T-helper 1 cell treated with Interleukin-12 subunit alpha and Interleukin-12 subunit beta and Interleukin-4 antibody, amounts not matched to agents 30 μg/mL and 1 μg/mL, for 36 hours (primary cell): ENCODE results near the gene GRIN2D.
A peak's percentile ranks its signal among the peaks of the same experiment; 100 is the strongest.
"Not testable (repeated sequence)": the region's sequence is repeated elsewhere in the genome, so short reads cannot be mapped to it uniquely, and the experiment has no call there.

Source experiments
- H3K27ac Mint-ChIP-seq: one replicate; pipeline ENCODE4 v1.8.0; 2021; ENCODE audit warnings: mild to moderate bottlenecking, mixed read lengths
- H3K27me3 Mint-ChIP-seq: one replicate; pipeline ENCODE4 v1.8.0; 2021; ENCODE audit warnings: low read depth, mixed read lengths
- H3K36me3 Mint-ChIP-seq: one replicate; pipeline ENCODE4 v1.8.0; 2021; ENCODE audit warnings: low read depth, mixed read lengths
- H3K4me1 Mint-ChIP-seq: one replicate; pipeline ENCODE4 v1.8.0; 2021; ENCODE audit warnings: low read depth, mixed read lengths
- H3K4me3 Mint-ChIP-seq: one replicate; pipeline ENCODE4 v1.8.0; 2021; ENCODE audit warnings: mild to moderate bottlenecking, moderate library complexity, mixed read lengths
- H3K9me3 Mint-ChIP-seq: one replicate; pipeline ENCODE4 v1.8.0; 2021; ENCODE audit warnings: mixed read lengths

Gene GRIN2D

GRCh38 chr19:48363810-48364597 lies 29.5 kb upstream of the GRIN2D start, which contains the start of the genes SYNGR4 and TMEM143:
TSS of gene SYNGR4 (plus strand) at chr19:48364367. CDS start at chr19:48365843, 1,476 bp downstream.
TSS of gene TMEM143 (minus strand) at chr19:48363940. CDS start at chr19:48363920, 20 bp downstream.
- Mint-ChIP-seq H3K27me3 (peaks cover 4% of the 10 kb centered on the region), H3K9me3 (no peaks in the 10 kb centered on the region), H3K36me3 (peaks cover 2% of the 10 kb centered on the region), H3K4me3 (peak within 1 kb of the TSS; percentile 79), H3K4me1 (peaks cover 20% of the 10 kb centered on the region), H3K27ac (peak within 1 kb of the TSS; percentile 92)

DNA sequence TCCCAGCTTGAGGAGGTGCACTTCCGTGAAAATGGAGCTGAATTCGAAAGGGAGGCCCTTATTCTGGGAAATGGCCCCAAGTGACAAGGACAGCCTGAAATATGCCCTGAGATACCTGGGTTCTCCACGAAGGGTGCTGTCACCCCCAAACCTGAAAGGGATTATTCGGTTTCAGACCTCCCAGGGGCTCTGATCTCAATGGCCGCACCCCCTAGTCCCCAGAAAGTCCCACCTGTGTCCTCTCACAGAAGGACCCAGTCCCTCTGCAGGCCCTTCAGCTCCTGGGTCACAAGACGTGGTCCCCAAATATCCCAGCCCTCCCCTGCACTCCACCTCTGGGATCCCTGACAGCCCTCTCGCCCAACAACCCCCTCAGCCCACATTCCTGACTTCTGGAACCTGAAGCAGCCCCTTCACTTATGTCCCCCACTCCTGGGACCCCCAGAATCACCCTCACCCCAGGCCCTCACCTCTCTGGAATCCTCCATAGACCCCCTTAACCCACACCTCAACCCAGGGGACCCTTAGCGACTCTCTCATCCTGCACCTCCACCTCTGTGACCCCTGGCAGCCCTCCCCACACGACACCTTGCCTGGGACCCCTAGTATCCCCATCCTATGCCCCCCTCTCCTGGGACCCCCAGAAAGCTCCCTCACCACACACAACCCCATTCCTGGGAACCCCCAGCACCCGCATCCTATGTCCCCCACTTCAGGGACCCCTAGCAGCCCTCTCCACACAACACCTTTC lies 28.7 kb upstream of the GRIN2D start:
- Mint-ChIP-seq H3K4me3 (peak overlapping the region; percentile 79), H3K9me3 (no peaks in the 10 kb centered on the region), H3K27me3 (peaks cover 4% of the 10 kb centered on the region), H3K4me1 (peaks cover 20% of the 10 kb centered on the region), H3K27ac (peak overlapping the region; percentile 92), H3K36me3 (no peaks in the 10 kb centered on the region)

- Mint-ChIP-seq H3K27ac (no peak overlapping the region), H3K27me3 (peaks cover 4% of the 10 kb centered on the region), H3K36me3 (no peaks in the 10 kb centered on the region), H3K4me3 (no peak overlapping the region), H3K9me3 (no peaks in the 10 kb centered on the region), H3K4me1 (peaks cover 20% of the 10 kb centered on the region)
These were observed 27.9 kb upstream of the GRIN2D start for GRCh38 chr19:48365602-48366001.

GRCh38 chr19:48367855-48368254 lies 25.6 kb upstream of the GRIN2D start:
- peaks cover 4% of the 10 kb centered on the region for H3K27me3 Mint-ChIP-seq
- H3K4me3 Mint-ChIP-seq = no peak overlapping the region
- no peak overlapping the region for H3K27ac Mint-ChIP-seq
- H3K9me3 Mint-ChIP-seq = no peaks in the 10 kb centered on the region
- H3K4me1 Mint-ChIP-seq = peaks cover 17% of the 10 kb centered on the region
- no peaks in the 10 kb centered on the region for H3K36me3 Mint-ChIP-seq

DNA sequence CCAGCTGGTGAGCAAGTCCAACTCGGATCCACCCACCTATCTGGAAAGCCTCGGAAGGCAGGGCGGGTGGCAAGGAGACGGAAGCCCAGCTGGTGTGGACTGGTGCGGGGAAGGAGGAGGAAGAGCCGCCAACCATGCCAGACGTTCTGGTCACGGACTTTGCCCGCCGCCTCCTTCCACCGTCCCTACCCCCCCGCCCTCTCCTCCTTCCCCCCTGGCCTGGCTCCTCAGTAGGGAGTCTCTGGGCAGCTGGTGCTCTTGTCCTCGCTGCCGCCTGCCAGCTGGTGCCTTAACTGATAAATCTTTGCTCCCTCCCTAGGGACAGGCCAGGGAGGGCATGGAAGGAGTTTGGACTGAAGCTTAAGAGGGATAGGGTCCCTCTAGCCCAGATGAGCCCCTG lies 24.5 kb upstream of the GRIN2D start:
- peaks cover 2% of the 10 kb centered on the region for H3K27me3 Mint-ChIP-seq
- H3K4me1 Mint-ChIP-seq = peaks cover 9% of the 10 kb centered on the region

GRCh38 chr19:48370955-48371354 lies 22.5 kb upstream of the GRIN2D start:
- H3K27me3 Mint-ChIP-seq = no peaks in the 10 kb centered on the region
- H3K9me3 Mint-ChIP-seq = no peaks in the 10 kb centered on the region
- H3K27ac Mint-ChIP-seq = no peak overlapping the region
- H3K4me1 Mint-ChIP-seq = no peaks in the 10 kb centered on the region
- H3K36me3 Mint-ChIP-seq = no peaks in the 10 kb centered on the region
- no peak overlapping the region for H3K4me3 Mint-ChIP-seq

More for the DNA sequence above, 24.5 kb upstream of the GRIN2D start:
- Mint-ChIP-seq H3K27ac (no peak overlapping the region), H3K36me3 (no peaks in the 10 kb centered on the region), H3K4me3 (no peak overlapping the region), H3K9me3 (no peaks in the 10 kb centered on the region)

GRCh38 chr19:48371367-48371766 lies 22.1 kb upstream of the GRIN2D start:
- Mint-ChIP-seq H3K27ac (no peak overlapping the region), H3K27me3 (no peaks in the 10 kb centered on the region), H3K9me3 (no peaks in the 10 kb centered on the region), H3K4me3 (no peak overlapping the region), H3K4me1 (no peaks in the 10 kb centered on the region), H3K36me3 (no peaks in the 10 kb centered on the region)

- not testable (repeated sequence) for H3K4me3 Mint-ChIP-seq, H3K27ac Mint-ChIP-seq, H3K9me3 Mint-ChIP-seq, H3K36me3 Mint-ChIP-seq, H3K4me1 Mint-ChIP-seq, H3K27me3 Mint-ChIP-seq
These were observed 21.7 kb upstream of the GRIN2D start for GRCh38 chr19:48371771-48372170.

GRCh38 chr19:48372904-48373303 lies 20.6 kb upstream of the GRIN2D start:
- H3K4me3 Mint-ChIP-seq = no peak overlapping the region
- H3K27ac Mint-ChIP-seq = no peak overlapping the region
- H3K36me3 Mint-ChIP-seq = no peaks in the 10 kb centered on the region
- no peaks in the 10 kb centered on the region for H3K27me3 Mint-ChIP-seq
- no peaks in the 10 kb centered on the region for H3K4me1 Mint-ChIP-seq
- H3K9me3 Mint-ChIP-seq = no peaks in the 10 kb centered on the region

DNA sequence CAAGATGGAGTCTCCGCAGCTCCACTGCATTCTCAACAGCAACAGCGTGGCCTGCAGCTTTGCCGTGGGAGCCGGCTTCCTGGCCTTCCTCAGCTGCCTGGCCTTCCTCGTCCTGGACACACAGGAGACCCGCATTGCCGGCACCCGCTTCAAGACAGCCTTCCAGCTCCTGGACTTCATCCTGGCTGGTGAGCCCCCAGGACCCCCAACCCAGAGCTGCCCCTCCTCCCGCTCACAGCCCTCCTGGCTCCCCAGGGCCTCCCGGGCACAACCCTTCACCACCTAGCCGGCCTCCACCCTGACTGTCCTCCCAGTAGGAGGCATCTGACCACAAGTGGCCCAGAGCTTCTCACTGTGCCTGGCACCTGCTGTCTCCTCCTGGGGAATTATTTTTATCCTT lies 19.9 kb upstream of the GRIN2D start:
- no peaks in the 10 kb centered on the region for H3K9me3 Mint-ChIP-seq
- H3K4me1 Mint-ChIP-seq = no peaks in the 10 kb centered on the region
- no peaks in the 10 kb centered on the region for H3K36me3 Mint-ChIP-seq
- no peaks in the 10 kb centered on the region for H3K27me3 Mint-ChIP-seq
- H3K27ac Mint-ChIP-seq = no peak overlapping the region
- H3K4me3 Mint-ChIP-seq = no peak overlapping the region

DNA sequence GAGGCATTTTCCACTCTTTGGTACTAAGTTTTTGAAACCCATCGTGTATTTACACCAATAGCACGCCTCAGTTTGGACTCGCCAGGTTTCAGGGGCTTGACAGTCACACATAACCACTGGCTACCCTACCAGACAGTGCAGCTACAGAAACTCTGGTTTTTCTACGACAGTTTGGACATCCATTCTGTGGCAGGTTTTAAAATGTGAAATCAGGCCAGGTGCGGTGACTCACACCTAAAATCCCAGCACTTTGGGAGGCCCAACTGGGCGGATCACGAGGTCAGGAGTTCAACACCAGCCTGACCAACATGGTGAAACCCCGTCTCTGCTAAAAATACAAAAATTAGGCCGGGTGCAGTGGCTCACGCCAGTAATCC lies 15.3 kb upstream of the GRIN2D start:
- no peaks in the 10 kb centered on the region for H3K4me1 Mint-ChIP-seq
- no peaks in the 10 kb centered on the region for H3K27me3 Mint-ChIP-seq
- no peaks in the 10 kb centered on the region for H3K9me3 Mint-ChIP-seq
- no peak overlapping the region for H3K4me3 Mint-ChIP-seq
- H3K27ac Mint-ChIP-seq = no peak overlapping the region
- H3K36me3 Mint-ChIP-seq = peaks cover 8% of the 10 kb centered on the region

DNA sequence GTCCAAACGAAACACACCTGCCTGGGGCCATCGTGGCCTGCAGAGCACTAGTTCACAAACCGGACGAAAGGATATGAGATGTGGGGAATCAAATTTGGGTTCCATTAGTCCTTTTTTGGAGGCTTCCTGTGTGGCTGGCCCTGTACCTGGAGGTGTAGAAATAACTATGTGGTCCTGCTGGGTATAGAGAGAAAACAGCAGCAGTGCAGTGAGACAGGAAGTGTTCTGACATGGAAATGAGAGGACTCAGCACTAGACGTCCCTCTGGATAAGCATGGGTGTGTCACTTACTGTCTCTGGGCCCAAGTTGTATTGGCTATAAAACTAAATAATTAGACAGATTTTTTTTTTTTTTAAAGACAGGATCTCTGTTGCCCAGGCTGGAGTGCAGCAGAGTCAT lies 14.4 kb upstream of the GRIN2D start:
- H3K4me3 Mint-ChIP-seq = no peak overlapping the region
- no peaks in the 10 kb centered on the region for H3K27me3 Mint-ChIP-seq
- no peaks in the 10 kb centered on the region for H3K4me1 Mint-ChIP-seq
- H3K36me3 Mint-ChIP-seq = peaks cover 11% of the 10 kb centered on the region
- no peaks in the 10 kb centered on the region for H3K9me3 Mint-ChIP-seq
- H3K27ac Mint-ChIP-seq = no peak overlapping the region

- Mint-ChIP-seq H3K27ac (no peak overlapping the region), H3K4me3 (no peak overlapping the region), H3K9me3 (no peaks in the 10 kb centered on the region)
These were observed 12.1 kb upstream of the GRIN2D start for GRCh38 chr19:48381178-48381950.

DNA sequence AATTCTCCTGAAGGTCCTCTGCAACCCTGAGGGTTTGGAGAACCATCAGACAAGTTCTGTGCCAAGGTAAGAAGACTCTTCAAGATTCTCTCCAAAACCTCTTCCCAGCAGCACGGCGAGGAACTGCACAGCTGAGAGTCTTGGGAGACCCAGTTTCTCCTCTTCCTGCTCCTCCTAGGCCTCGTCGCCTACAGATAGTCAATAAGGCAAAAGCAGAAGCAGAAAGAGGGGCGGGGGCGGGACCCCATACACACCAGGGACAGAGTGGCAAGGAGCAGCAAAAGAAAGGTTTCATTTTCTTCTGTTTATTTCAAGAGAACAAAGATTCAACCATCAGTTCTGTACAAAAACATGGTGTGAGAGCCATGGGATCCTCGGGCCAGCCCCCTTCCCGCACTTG lies 11.2 kb upstream of the GRIN2D start:
- Mint-ChIP-seq H3K4me1 (no peaks in the 10 kb centered on the region), H3K27ac (no peak overlapping the region), H3K9me3 (no peaks in the 10 kb centered on the region), H3K36me3 (peaks cover 23% of the 10 kb centered on the region), H3K27me3 (no peaks in the 10 kb centered on the region), H3K4me3 (no peak overlapping the region)

More at GRCh38 chr19:48381178-48381950, 12.1 kb upstream of the GRIN2D start:
- H3K4me1 Mint-ChIP-seq = no peaks in the 10 kb centered on the region
- peaks cover 21% of the 10 kb centered on the region for H3K36me3 Mint-ChIP-seq
- no peaks in the 10 kb centered on the region for H3K27me3 Mint-ChIP-seq
